Measurements from ENCODE around the gene SNAPIN. TPM values are rescaled to one million over a fixed set of nuclear protein-coding genes. Genes with fewer than 3 reads are reported as not detected.

SNAPIN gene
- total RNA-seq, 4 donors from 2014 or later = 58.9 to 77.4 (median 69.4) TPM

- no peak for ATAC-seq
These were observed 29.2 kb upstream of the SNAPIN start for GRCh38 chr1:153629343-153629665.

GRCh38 chr1:153629971-153630370 lies 28.5 kb upstream of the SNAPIN start:
- Histone ChIP-seq H3K27ac (peak overlapping the region in 2 of 4 donors; percentile 14 to 83), H3K4me3 (no peak overlapping the region), H3K9me3 (no peaks in the 10 kb centered on the region), H3K27me3 (no peaks in the 10 kb centered on the region), H3K36me3 (peaks cover 0 to 4% of the 10 kb centered on the region in 2 donors), H3K4me1 (peaks cover 0 to 59% (median 15%) of the 10 kb centered on the region in 3 donors)
- TF ChIP-seq CTCF (IDR thresholded peaks at IDR 0.05) (no peak), POLR2AphosphoS5 (IDR thresholded peaks at IDR 0.05) (no peak), EP300 (IDR thresholded peaks at IDR 0.05) (no peak), POLR2A (IDR thresholded peaks at IDR 0.05) (no peak)
- ATAC-seq = no peak
- WGBS, 2 donors (ENCODE audit: low coverage in 1 of 2) = 100% methylated on average over 1 of the region's 1 CpG; no CpG with 5 or more reads in 1 of the 2 donors

More at GRCh38 chr1:153629343-153629665, 29.2 kb upstream of the SNAPIN start:
- Histone ChIP-seq H3K4me3 (no peak overlapping the region), H3K9me3 (no peaks in the 10 kb centered on the region), H3K36me3 (peaks cover 0 to 10% of the 10 kb centered on the region in 2 donors), H3K27ac (peak overlapping the region in 1 of 4 donors; percentile 83), H3K4me1 (peaks cover 0 to 59% (median 15%) of the 10 kb centered on the region in 3 donors), H3K27me3 (no peaks in the 10 kb centered on the region)
- TF ChIP-seq CTCF (IDR thresholded peaks at IDR 0.05) (no peak), POLR2A (IDR thresholded peaks at IDR 0.05) (no peak), POLR2AphosphoS5 (IDR thresholded peaks at IDR 0.05) (no peak), EP300 (IDR thresholded peaks at IDR 0.05) (no peak)
- WGBS, 2 donors (ENCODE audit: low coverage in 1 of 2) = 60 to 62% methylated on average over 1 to 4 of the region's 5 CpGs

- Histone ChIP-seq H3K36me3 (peaks cover 0 to 3% of the 10 kb centered on the region in 2 donors), H3K27ac (peak overlapping the region in 2 of 4 donors; percentile 14 to 83), H3K4me3 (no peak overlapping the region), H3K27me3 (no peaks in the 10 kb centered on the region), H3K4me1 (peaks cover 0 to 59% (median 16%) of the 10 kb centered on the region in 3 donors), H3K9me3 (no peaks in the 10 kb centered on the region)
- 83% methylated on average over 1 of the region's 7 CpGs; no CpG with 5 or more reads in 1 of the 2 donors for whole genome bisulfite sequencing, 2 donors (ENCODE audit: low coverage in 1 of 2)
- no peak for TF ChIP-seq EP300 (IDR thresholded peaks at IDR 0.05)
- no peak for TF ChIP-seq POLR2A (IDR thresholded peaks at IDR 0.05)
- no peak for TF ChIP-seq POLR2AphosphoS5 (IDR thresholded peaks at IDR 0.05)
- TF ChIP-seq CTCF (IDR thresholded peaks at IDR 0.05) = no peak
- no peak for ATAC-seq
These were observed 28.1 kb upstream of the SNAPIN start for GRCh38 chr1:153630384-153630783.

- WGBS, 2 donors (ENCODE audit: low coverage in 1 of 2) = 34 to 72% methylated on average over 3 to 9 of the region's 10 CpGs
- TF ChIP-seq EP300 (IDR thresholded peaks at IDR 0.05) (no peak), POLR2AphosphoS5 (IDR thresholded peaks at IDR 0.05) (no peak), POLR2A (IDR thresholded peaks at IDR 0.05) (no peak), CTCF (IDR thresholded peaks at IDR 0.05) (no peak)
- Histone ChIP-seq H3K27ac (peak overlapping the region in 1 of 4 donors; percentile 30), H3K4me3 (no peak overlapping the region), H3K36me3 (peaks cover 0 to 12% of the 10 kb centered on the region in 2 donors), H3K9me3 (no peaks in the 10 kb centered on the region), H3K27me3 (no peaks in the 10 kb centered on the region), H3K4me1 (peaks cover 0 to 59% (median 14%) of the 10 kb centered on the region in 3 donors)
- ATAC-seq = no peak
These were observed 27.2 kb upstream of the SNAPIN start for GRCh38 chr1:153631047-153632022.

Measured in gastroesophageal sphincter (tissue), 4 donors.